KMS-11 (cell line): ENCODE results near the gene ACADS.

Experiments
- H2AFZ ChIP-seq: fragments of 200-600 bp; sonication (generic); 2 replicates; pipeline ENCODE4 v1.6.1; 2016; ENCODE audit warnings: antibody characterized with exemption, mixed run types, low read depth
- H3K27ac ChIP-seq: fragments of 200-600 bp; sonication (generic); 2 replicates; pipeline ENCODE4 v1.6.1; 2016; ENCODE audit warnings: mild to moderate bottlenecking, mixed run types
- H3K27me3 ChIP-seq: fragments of 200-600 bp; sonication (generic); 2 replicates; pipeline ENCODE4 v1.6.1; 2017; ENCODE audit warnings: mild to moderate bottlenecking, low read depth, mixed run types, moderate library complexity; ENCODE audit not compliant: insufficient read depth
- H3K36me3 ChIP-seq: fragments of 200-600 bp; sonication (generic); 2 replicates; pipeline ENCODE4 v1.6.1; 2017; ENCODE audit warnings: mild to moderate bottlenecking, mixed run types; ENCODE audit not compliant: insufficient read depth
- H3K4me1 ChIP-seq: fragments of 200-600 bp; sonication (generic); 2 replicates; pipeline ENCODE4 v1.6.1; 2016; ENCODE audit warnings: mild to moderate bottlenecking, low read depth, mixed run types; ENCODE audit not compliant: poor library complexity, severe bottlenecking
- H3K4me2 ChIP-seq: fragments of 200-600 bp; sonication (generic); 2 replicates; pipeline ENCODE4 v1.7.0; 2016; ENCODE audit warnings: mild to moderate bottlenecking, mixed run types
- H3K4me3 ChIP-seq: fragments of 200-600 bp; sonication (generic); IDR thresholded peaks from 2 replicates; pipeline ENCODE4 v1.6.1; 2017; ENCODE audit warnings: low read depth, low read length, mixed read lengths; ENCODE audit not compliant: insufficient read depth
- H3K79me2 ChIP-seq: fragments of 200-600 bp; sonication (generic); 2 replicates; pipeline ENCODE4 v1.6.1; 2016; ENCODE audit warnings: low read depth, mixed run types; ENCODE audit not compliant: insufficient read depth
- H3K9ac ChIP-seq: fragments of 200-600 bp; sonication (generic); 2 replicates; pipeline ENCODE4 v1.6.1; 2016; ENCODE audit warnings: mild to moderate bottlenecking, mixed run types
- H4K20me1 ChIP-seq: fragments of 200-600 bp; sonication (generic); 2 replicates; pipeline ENCODE4 v1.6.1; 2016; ENCODE audit warnings: mild to moderate bottlenecking, mixed run types; ENCODE audit not compliant: insufficient read depth
- TF ChIP-seq, protein P1 (sequence below): fragments of 200-600 bp; sonication (generic); conservative IDR thresholded peaks from 2 replicates; pipeline ENCODE4 v1.6.1; 2017; ENCODE audit warnings: low read depth, mild to moderate bottlenecking, antibody characterized with exemption, low read length, moderate library complexity, mixed read lengths

ACADS gene

DNA sequence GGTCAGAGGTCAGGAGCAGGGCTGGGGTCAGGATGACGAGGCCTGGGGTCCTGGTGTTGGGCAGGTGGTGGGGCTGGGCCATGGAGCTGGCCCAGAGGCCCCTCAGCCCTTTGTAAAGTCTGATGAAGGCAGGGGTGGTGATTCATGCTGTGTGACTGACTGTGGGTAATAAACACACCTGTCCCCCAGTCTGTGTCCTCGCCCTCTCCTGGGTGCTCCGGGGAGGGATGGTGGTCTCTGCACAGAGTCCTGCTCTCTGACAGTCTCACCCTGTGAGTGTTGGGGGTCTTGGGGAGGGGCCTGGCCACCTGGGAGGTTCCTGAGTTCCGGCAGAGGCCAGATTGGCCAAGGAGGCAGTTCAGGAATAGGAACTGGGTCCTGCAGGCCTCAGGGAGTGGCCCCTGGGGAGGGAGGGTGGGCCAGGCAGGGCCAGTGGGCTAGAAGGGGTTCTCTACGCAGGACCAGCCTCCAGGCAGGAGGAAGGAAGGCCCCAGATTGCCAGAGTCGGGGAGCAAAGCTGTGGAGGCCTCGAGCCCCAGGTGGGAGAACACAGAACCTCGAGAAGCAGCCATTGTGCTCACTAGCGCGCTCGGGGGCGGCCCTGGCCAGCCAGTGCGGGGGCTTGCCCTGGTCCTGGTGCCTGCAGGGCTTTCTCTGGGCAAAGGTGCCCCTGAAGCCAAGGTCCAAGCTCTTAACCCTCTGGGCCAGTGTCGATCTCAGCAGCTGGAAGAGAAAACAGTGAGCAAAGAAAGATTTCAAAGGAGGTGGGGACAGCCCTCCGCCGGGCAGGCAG, 14.4 kb downstream of the ACADS start:
- no peaks in the 10 kb centered on the region for H3K27me3 ChIP-seq
- no peaks in the 10 kb centered on the region for H3K4me1 ChIP-seq
- no peaks in the 10 kb centered on the region for H4K20me1 ChIP-seq
- H3K4me3 ChIP-seq, result no peak overlapping the region
- no peak overlapping the region for H2AFZ ChIP-seq
- TF ChIP-seq, protein P1, sequence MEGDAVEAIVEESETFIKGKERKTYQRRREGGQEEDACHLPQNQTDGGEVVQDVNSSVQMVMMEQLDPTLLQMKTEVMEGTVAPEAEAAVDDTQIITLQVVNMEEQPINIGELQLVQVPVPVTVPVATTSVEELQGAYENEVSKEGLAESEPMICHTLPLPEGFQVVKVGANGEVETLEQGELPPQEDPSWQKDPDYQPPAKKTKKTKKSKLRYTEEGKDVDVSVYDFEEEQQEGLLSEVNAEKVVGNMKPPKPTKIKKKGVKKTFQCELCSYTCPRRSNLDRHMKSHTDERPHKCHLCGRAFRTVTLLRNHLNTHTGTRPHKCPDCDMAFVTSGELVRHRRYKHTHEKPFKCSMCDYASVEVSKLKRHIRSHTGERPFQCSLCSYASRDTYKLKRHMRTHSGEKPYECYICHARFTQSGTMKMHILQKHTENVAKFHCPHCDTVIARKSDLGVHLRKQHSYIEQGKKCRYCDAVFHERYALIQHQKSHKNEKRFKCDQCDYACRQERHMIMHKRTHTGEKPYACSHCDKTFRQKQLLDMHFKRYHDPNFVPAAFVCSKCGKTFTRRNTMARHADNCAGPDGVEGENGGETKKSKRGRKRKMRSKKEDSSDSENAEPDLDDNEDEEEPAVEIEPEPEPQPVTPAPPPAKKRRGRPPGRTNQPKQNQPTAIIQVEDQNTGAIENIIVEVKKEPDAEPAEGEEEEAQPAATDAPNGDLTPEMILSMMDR, result no peak
- H3K27ac ChIP-seq, result no peak overlapping the region
- H3K36me3 ChIP-seq, result no peaks in the 10 kb centered on the region
- H3K79me2 ChIP-seq, result no peaks in the 10 kb centered on the region
- no peak overlapping the region for H3K9ac ChIP-seq
- no peak overlapping the region for H3K4me2 ChIP-seq

- no peaks in the 10 kb centered on the region for H3K4me1 ChIP-seq
- no peaks in the 10 kb centered on the region for H4K20me1 ChIP-seq
- H3K27me3 ChIP-seq, result no peaks in the 10 kb centered on the region
- no peak overlapping the region for H3K27ac ChIP-seq
- H2AFZ ChIP-seq, result no peak overlapping the region
- no peaks in the 10 kb centered on the region for H3K36me3 ChIP-seq
- TF ChIP-seq, protein P1, result no peak
- no peak overlapping the region for H3K4me2 ChIP-seq
- H3K79me2 ChIP-seq, result no peaks in the 10 kb centered on the region
- H3K9ac ChIP-seq, result no peak overlapping the region
- H3K4me3 ChIP-seq, result no peak overlapping the region
These were observed 15.2 kb downstream of the ACADS start for GRCh38 chr12:120740871-120741270.

GRCh38 chr12:120741476-120742421, 16.1 kb downstream of the ACADS start:
- Histone ChIP-seq H4K20me1 (no peaks in the 10 kb centered on the region), H3K27me3 (no peaks in the 10 kb centered on the region), H3K4me3 (no peak overlapping the region), H3K27ac (no peak overlapping the region), H2AFZ (no peak overlapping the region), H3K36me3 (no peaks in the 10 kb centered on the region), H3K79me2 (no peaks in the 10 kb centered on the region), H3K9ac (no peak overlapping the region), H3K4me1 (no peaks in the 10 kb centered on the region), H3K4me2 (no peak overlapping the region)
- TF ChIP-seq, protein P1, result no peak

GRCh38 chr12:120744922-120745493, 19.4 kb downstream of the ACADS start:
- H3K4me3 ChIP-seq, result no peak overlapping the region
- no peak overlapping the region for H3K4me2 ChIP-seq
- no peaks in the 10 kb centered on the region for H3K36me3 ChIP-seq
- no peaks in the 10 kb centered on the region for H3K79me2 ChIP-seq
- no peak overlapping the region for H3K27ac ChIP-seq
- H4K20me1 ChIP-seq, result no peaks in the 10 kb centered on the region
- H3K4me1 ChIP-seq, result no peaks in the 10 kb centered on the region
- H3K9ac ChIP-seq, result no peak overlapping the region
- H2AFZ ChIP-seq, result no peak overlapping the region
- TF ChIP-seq, protein P1, result no peak
- no peaks in the 10 kb centered on the region for H3K27me3 ChIP-seq
